Stimulated activated naive CD8-positive, alpha-beta T cell treated with anti-CD3 and anti-CD28 coated beads, Interleukin-15, Interleukin-2, amounts not matched to agents 100 ng/mL and 50 ng/mL, for 24 hours (primary cell): ENCODE data around the gene SRPX.
A peak's percentile ranks its signal among the peaks of the same experiment; 100 is the strongest.

Experiments used
- H3K27ac Mint-ChIP-seq: one replicate; pipeline ENCODE4 v1.8.0; 2021; ENCODE audit warnings: mild to moderate bottlenecking, mixed read lengths
- H3K27me3 Mint-ChIP-seq: one replicate; pipeline ENCODE4 v1.8.0; 2021; ENCODE audit warnings: mixed read lengths
- H3K36me3 Mint-ChIP-seq: one replicate; pipeline ENCODE4 v1.8.0; 2021; ENCODE audit warnings: low read depth, mixed read lengths
- H3K4me1 Mint-ChIP-seq: one replicate; pipeline ENCODE4 v1.8.0; 2021; ENCODE audit warnings: low read depth, mixed read lengths
- H3K4me3 Mint-ChIP-seq: one replicate; pipeline ENCODE4 v1.8.0; 2021; ENCODE audit warnings: mild to moderate bottlenecking, mixed read lengths
- H3K9me3 Mint-ChIP-seq: one replicate; pipeline ENCODE4 v1.8.0; 2021; ENCODE audit warnings: mixed read lengths

Gene SRPX

DNA sequence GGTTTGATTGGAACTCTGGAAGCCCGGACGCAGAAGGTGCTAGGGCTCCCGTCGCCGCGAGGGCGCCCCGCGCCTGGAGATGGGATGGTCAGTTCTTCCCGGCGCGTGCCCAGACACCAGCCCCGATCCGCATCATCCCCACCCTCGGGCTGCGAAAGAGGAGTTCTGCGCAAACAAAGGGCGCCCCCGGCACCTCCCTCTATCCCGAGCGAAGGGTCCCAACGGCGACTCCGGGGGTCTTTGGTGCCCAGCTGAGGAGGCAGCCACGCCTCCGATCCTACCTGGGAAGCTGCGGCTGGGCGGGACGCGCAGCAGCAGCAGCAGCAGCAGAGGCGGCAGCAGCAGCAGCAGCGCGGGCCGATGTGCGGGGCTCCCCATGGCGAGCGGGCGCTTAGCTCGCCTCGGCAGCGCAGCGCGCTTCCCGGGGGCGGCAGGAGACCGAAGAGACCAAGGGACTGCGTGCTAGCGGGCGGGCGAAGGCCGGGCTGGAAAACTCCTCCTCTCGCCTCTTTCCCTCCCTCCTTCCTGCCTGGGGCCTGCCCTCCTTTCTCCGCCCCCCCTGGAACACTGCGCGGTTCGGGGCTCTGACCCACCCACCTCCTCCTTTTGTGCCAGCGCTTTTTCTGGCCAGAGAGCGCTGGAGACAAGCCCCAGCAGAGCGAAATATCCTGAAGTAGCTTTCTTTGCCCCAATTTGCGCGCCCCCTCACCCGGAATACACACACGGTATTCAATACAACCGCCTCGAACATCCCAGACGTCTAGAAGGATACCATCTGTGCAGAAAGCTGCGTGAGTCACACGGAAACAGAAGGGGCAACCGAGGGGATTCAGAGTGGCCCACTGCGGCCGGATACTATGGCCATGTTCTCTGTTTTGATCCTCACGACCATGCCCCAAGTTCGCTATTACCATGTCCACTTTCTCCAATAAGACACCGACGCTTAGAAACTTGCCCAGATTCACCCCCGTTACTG is at the start of gene SRPX:
SRPX (minus strand) TSS at position 457 of the 976 bp plus-strand sequence; CDS start at position 378, 79 bp downstream.
- peaks cover 44% of the 10 kb centered on the region for H3K27me3 Mint-ChIP-seq
- no peaks in the 10 kb centered on the region for H3K36me3 Mint-ChIP-seq
- H3K4me1 Mint-ChIP-seq, result no peaks in the 10 kb centered on the region
- no peak within 1 kb of the TSS for H3K27ac Mint-ChIP-seq
- H3K4me3 Mint-ChIP-seq, result peak within 1 kb of the TSS; percentile 52
- H3K9me3 Mint-ChIP-seq, result no peaks in the 10 kb centered on the region

DNA sequence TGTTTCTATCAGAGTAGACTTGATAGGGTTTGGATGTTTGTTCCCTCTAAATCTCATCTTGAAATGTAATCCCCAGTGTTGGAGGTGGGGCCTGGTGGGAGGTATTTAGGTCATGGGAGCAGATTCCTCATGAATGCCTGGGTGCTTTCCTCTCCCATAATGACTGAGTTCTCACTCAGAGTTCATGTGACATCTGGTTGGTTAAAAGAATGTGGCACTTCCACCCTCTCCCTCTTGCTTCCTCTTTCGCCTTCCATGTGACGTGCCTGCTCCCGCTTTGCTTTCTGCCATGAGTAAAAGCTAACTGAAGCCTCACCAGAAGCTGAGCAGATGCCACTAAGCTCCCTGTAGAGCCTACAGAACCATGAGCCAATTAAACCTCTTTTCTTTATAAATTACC is 47.3 kb upstream of the SRPX start:
- H3K9me3 Mint-ChIP-seq, result no peaks in the 10 kb centered on the region
- no peak overlapping the region for H3K4me3 Mint-ChIP-seq
- H3K4me1 Mint-ChIP-seq, result peaks cover 5% of the 10 kb centered on the region
- H3K27ac Mint-ChIP-seq, result no peak overlapping the region
- no peaks in the 10 kb centered on the region for H3K27me3 Mint-ChIP-seq
- H3K36me3 Mint-ChIP-seq, result peaks cover 8% of the 10 kb centered on the region

GRCh38 chrX:38262715-38263620 is 42.3 kb upstream of the SRPX start:
- no peaks in the 10 kb centered on the region for H3K9me3 Mint-ChIP-seq
- H3K27ac Mint-ChIP-seq, result no peak overlapping the region
- H3K36me3 Mint-ChIP-seq, result no peaks in the 10 kb centered on the region
- no peak overlapping the region for H3K4me3 Mint-ChIP-seq
- no peaks in the 10 kb centered on the region for H3K4me1 Mint-ChIP-seq
- no peaks in the 10 kb centered on the region for H3K27me3 Mint-ChIP-seq

DNA sequence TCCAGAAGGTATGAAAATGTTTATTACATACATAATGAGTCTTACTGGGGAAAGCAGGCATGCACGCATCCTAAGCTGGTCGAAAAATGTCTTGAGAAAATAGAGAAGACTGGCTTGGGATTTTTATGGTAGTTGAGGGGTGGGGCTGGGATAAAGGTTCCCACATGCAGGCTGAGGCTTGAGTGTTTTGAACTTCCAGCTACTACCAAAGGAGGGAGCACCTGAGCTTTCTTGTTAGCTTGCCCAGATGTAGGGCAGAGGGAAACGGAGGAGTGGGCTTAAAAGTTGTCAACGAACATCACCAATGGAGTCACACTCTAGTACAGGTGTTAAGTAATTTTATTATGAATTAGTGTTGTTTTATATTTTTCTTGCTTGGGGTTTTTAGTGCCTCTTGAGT is 39.6 kb upstream of the SRPX start:
- Mint-ChIP-seq H3K4me1 (no peaks in the 10 kb centered on the region), H3K27me3 (no peaks in the 10 kb centered on the region), H3K4me3 (no peak overlapping the region), H3K9me3 (no peaks in the 10 kb centered on the region), H3K27ac (no peak overlapping the region), H3K36me3 (no peaks in the 10 kb centered on the region)

- H3K4me3 Mint-ChIP-seq, result no peak overlapping the region
- H3K9me3 Mint-ChIP-seq, result no peaks in the 10 kb centered on the region
- H3K27me3 Mint-ChIP-seq, result peaks cover 4% of the 10 kb centered on the region
- H3K4me1 Mint-ChIP-seq, result no peaks in the 10 kb centered on the region
- H3K36me3 Mint-ChIP-seq, result no peaks in the 10 kb centered on the region
- H3K27ac Mint-ChIP-seq, result no peak overlapping the region
Observed at GRCh38 chrX:38256019-38256418, 35.3 kb upstream of the SRPX start.

GRCh38 chrX:38249965-38250364 is 29.3 kb upstream of the SRPX start:
- Mint-ChIP-seq H3K27ac (no peak overlapping the region), H3K4me1 (no peaks in the 10 kb centered on the region), H3K9me3 (no peaks in the 10 kb centered on the region), H3K36me3 (no peaks in the 10 kb centered on the region), H3K27me3 (peaks cover 4% of the 10 kb centered on the region), H3K4me3 (no peak overlapping the region)

GRCh38 chrX:38247051-38247450 is 26.4 kb upstream of the SRPX start:
- Mint-ChIP-seq H3K27me3 (peaks cover 1% of the 10 kb centered on the region), H3K4me3 (no peak overlapping the region), H3K36me3 (no peaks in the 10 kb centered on the region), H3K27ac (no peak overlapping the region), H3K9me3 (no peaks in the 10 kb centered on the region), H3K4me1 (no peaks in the 10 kb centered on the region)

GRCh38 chrX:38240541-38240940 is 19.9 kb upstream of the SRPX start:
- H3K27ac Mint-ChIP-seq, result no peak overlapping the region
- H3K27me3 Mint-ChIP-seq, result peaks cover 4% of the 10 kb centered on the region
- no peak overlapping the region for H3K4me3 Mint-ChIP-seq

GRCh38 chrX:38236901-38237615 is 16.4 kb upstream of the SRPX start:
- Mint-ChIP-seq H3K27ac (no peak overlapping the region), H3K27me3 (peaks cover 14% of the 10 kb centered on the region), H3K36me3 (no peaks in the 10 kb centered on the region), H3K9me3 (no peaks in the 10 kb centered on the region), H3K4me1 (no peaks in the 10 kb centered on the region), H3K4me3 (no peak overlapping the region)

More at GRCh38 chrX:38240541-38240940, 19.9 kb upstream of the SRPX start:
- no peaks in the 10 kb centered on the region for H3K4me1 Mint-ChIP-seq
- no peaks in the 10 kb centered on the region for H3K9me3 Mint-ChIP-seq
- no peaks in the 10 kb centered on the region for H3K36me3 Mint-ChIP-seq

DNA sequence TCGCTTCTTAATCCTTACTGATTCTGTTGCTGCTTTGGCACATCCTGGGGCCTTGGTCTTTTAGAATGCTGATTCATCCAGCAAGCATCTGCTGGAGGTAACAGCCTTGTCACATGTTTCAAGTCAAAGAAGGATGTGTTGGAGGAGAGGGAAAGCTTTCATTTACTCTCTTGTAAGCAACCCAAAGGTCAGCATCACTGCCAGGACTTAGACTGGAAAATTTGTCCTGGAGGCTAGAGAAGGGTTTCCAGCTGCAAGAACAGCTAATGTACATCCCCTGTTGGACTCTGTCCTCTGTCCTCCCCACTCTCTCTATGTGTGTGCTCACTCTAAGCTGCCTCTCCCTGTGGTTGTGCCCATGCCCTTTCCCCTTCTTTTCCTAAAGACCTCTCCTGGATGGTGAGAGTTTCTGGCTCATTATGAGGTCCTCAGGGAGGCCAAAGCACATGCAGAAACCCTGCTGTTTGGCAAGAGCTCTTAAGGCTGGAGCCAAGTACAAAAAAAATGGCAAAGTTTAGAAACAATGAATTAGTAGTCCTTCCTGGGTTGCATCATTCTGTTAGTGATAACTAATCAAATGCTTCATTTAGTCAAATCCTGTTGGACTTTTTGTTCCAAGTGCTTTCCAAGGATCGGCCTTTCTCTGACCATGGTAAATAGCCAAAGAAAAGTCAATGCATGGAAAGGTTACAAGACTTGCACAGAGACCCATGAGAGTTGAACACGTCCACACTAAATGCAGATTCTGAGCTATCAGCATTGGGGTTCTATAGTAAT is 13.4 kb upstream of the SRPX start:
- no peaks in the 10 kb centered on the region for H3K36me3 Mint-ChIP-seq
- no peaks in the 10 kb centered on the region for H3K9me3 Mint-ChIP-seq
- H3K4me1 Mint-ChIP-seq, result no peaks in the 10 kb centered on the region
- H3K4me3 Mint-ChIP-seq, result no peak overlapping the region
- peaks cover 14% of the 10 kb centered on the region for H3K27me3 Mint-ChIP-seq
- no peak overlapping the region for H3K27ac Mint-ChIP-seq

GRCh38 chrX:38232079-38232686 is 11.5 kb upstream of the SRPX start:
- Mint-ChIP-seq H3K4me3 (no peak overlapping the region), H3K27me3 (peaks cover 14% of the 10 kb centered on the region), H3K36me3 (no peaks in the 10 kb centered on the region), H3K4me1 (no peaks in the 10 kb centered on the region), H3K9me3 (no peaks in the 10 kb centered on the region), H3K27ac (no peak overlapping the region)

DNA sequence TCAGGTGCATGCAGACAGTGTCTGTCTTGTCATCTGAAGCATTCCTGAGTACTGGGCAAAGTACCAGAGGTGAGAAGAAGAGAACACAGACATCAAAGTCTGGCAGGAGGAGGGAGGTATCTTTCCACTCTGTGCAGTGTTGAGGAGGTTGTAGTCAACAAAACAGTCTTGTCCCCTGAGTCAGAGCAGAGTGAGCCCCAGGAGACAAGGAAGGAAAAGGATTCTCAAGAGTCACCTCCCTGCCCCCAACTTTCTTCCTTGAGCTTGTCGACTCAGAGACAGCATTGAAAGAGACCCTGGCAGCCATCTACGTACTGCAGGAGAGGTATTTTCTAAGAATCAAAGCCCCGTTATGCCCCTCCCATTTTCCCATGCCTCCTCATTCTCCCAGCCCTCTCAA is 4.4 kb upstream of the SRPX start:
- Mint-ChIP-seq H3K27ac (no peak overlapping the region), H3K4me3 (no peak overlapping the region), H3K9me3 (no peaks in the 10 kb centered on the region), H3K36me3 (no peaks in the 10 kb centered on the region), H3K4me1 (no peaks in the 10 kb centered on the region), H3K27me3 (peaks cover 20% of the 10 kb centered on the region)

GRCh38 chrX:38224160-38224559 is 3.5 kb upstream of the SRPX start:
- no peak overlapping the region for H3K27ac Mint-ChIP-seq
- no peaks in the 10 kb centered on the region for H3K4me1 Mint-ChIP-seq
- peaks cover 26% of the 10 kb centered on the region for H3K27me3 Mint-ChIP-seq
- H3K4me3 Mint-ChIP-seq, result no peak overlapping the region
- H3K36me3 Mint-ChIP-seq, result no peaks in the 10 kb centered on the region
- H3K9me3 Mint-ChIP-seq, result no peaks in the 10 kb centered on the region
